IMR-90 (cell line): ENCODE data around the gene CXCL8. TPM values are rescaled to one million over a fixed set of nuclear protein-coding genes. Genes with fewer than 3 reads are reported as not detected.

ENCODE experiments used
- ATAC-seq: fragments of 200-7000 bp; cut with Tn5 transposase; 2 replicates; pipeline ENCODE4 v1.9.1; 2020; ENCODE audit warnings: low read depth, mild to moderate bottlenecking, moderate library complexity
- BruUV-seq: library from RNA; stranded (reverse); fragments of 400-500 nt; replicated peaks from 2 replicates; lab custom pipeline; 2021; lab: Mats Ljungman, UMichigan
- CTCF ChIA-PET: fragments of 300-600 bp; formaldehyde crosslinking; extraction: SDS; loops from one replicate; lab custom pipeline; 2021; ENCODE audit warnings: antibody characterized with exemption; lab: Yijun Ruan, JAX
- POLR2A ChIA-PET: fragments of 300-600 bp; sonication (Branson Sonifier 250); formaldehyde crosslinking; loops from one replicate; lab custom pipeline; 2022; ENCODE audit warnings: antibody characterized with exemption; ENCODE audit not compliant: unreplicated experiment; lab: Charles Lee
- DNase-seq: peaks from one replicate; pipeline ENCODE4 v3.0.0; 2013
- H2AFZ ChIP-seq: replicated peaks from 2 replicates; pipeline ENCODE3; 2013; ENCODE audit warnings: low read length, mild to moderate bottlenecking; ENCODE audit not compliant: poor library complexity
- H2AK5ac ChIP-seq: 2 replicates; pipeline ENCODE4 v1.6.1; 2013; ENCODE audit warnings: low read depth, low read length, inconsistent platforms
- H2AK9ac ChIP-seq: replicated peaks from 2 replicates; pipeline ENCODE3; 2013; ENCODE audit warnings: mild to moderate bottlenecking, low read depth, low read length, moderate library complexity; ENCODE audit not compliant: poor library complexity
- H2BK120ac ChIP-seq: 2 replicates; pipeline ENCODE4 v1.6.1; 2013; ENCODE audit warnings: low read depth, low read length, inconsistent platforms
- H2BK15ac ChIP-seq: 3 replicates; pipeline ENCODE4 v1.6.1; 2013; ENCODE audit warnings: low read depth, low read length, inconsistent platforms
- H2BK20ac ChIP-seq: 2 replicates; pipeline ENCODE4 v1.6.1; 2013; ENCODE audit warnings: low read depth, mild to moderate bottlenecking, inconsistent platforms, low read length, moderate library complexity
- H2BK5ac ChIP-seq: 2 replicates; pipeline ENCODE4 v1.6.1; 2013; ENCODE audit warnings: mild to moderate bottlenecking, low read depth, low read length, inconsistent platforms; ENCODE audit not compliant: poor library complexity, severe bottlenecking
- H3K14ac ChIP-seq: replicated peaks from 2 replicates; pipeline ENCODE4 v1.6.1; 2013; ENCODE audit warnings: low read depth, low read length, inconsistent platforms
- H3K18ac ChIP-seq: 2 replicates; pipeline ENCODE4 v1.6.1; 2013; ENCODE audit warnings: low read depth, low read length, control low read depth
- H3K23ac ChIP-seq: 2 replicates; pipeline ENCODE4 v1.6.1; 2013; ENCODE audit warnings: low read depth, low read length, inconsistent platforms
- H3K27ac ChIP-seq: 2 replicates; pipeline ENCODE4 v1.5.1; 2013; ENCODE audit warnings: mild to moderate bottlenecking, control low read depth, low read length; ENCODE audit not compliant: insufficient read depth
- H3K27me3 ChIP-seq: 2 replicates; pipeline ENCODE4 v1.6.1; 2013; ENCODE audit warnings: low read length; ENCODE audit not compliant: control insufficient read depth, insufficient read depth
- H3K36me3 ChIP-seq: 2 replicates; pipeline ENCODE4 v1.6.1; 2013; ENCODE audit warnings: low read length, mixed read lengths; ENCODE audit not compliant: control insufficient read depth, insufficient read depth
- H3K4ac ChIP-seq: 2 replicates; pipeline ENCODE4 v1.6.1; 2013; ENCODE audit warnings: low read depth, low read length, inconsistent platforms
- H3K4me1 ChIP-seq: 2 replicates; pipeline ENCODE4 v1.6.1; 2013; ENCODE audit warnings: low read length, mixed read lengths; ENCODE audit not compliant: control insufficient read depth, insufficient read depth
- H3K4me2 ChIP-seq: 2 replicates; pipeline ENCODE4 v1.6.1; 2013; ENCODE audit warnings: low read depth, mild to moderate bottlenecking, control low read depth, low read length, moderate library complexity
- H3K4me3 ChIP-seq: 2 replicates; pipeline ENCODE4 v1.5.1; 2013; ENCODE audit warnings: low read depth, mild to moderate bottlenecking, control low read depth, low read length, moderate library complexity; ENCODE audit not compliant: insufficient read depth
- H3K56ac ChIP-seq: 2 replicates; pipeline ENCODE4 v1.6.1; 2013; ENCODE audit warnings: low read length, inconsistent platforms; ENCODE audit not compliant: insufficient read depth; ENCODE audit errors: extremely low read depth
- H3K79me1 ChIP-seq, 2 experiments: 2 replicates each; pipeline ENCODE4 v1.6.1; 2013; ENCODE audit warnings: low read length in 2 of 2, inconsistent platforms in 1 of 2, low read depth in 1 of 2
- H3K9ac ChIP-seq: 2 replicates; pipeline ENCODE4 v1.6.1; 2013; ENCODE audit warnings: low read depth, low read length, control low read depth
- H3K9me1 ChIP-seq: 2 replicates; pipeline ENCODE4 v1.6.1; 2013; ENCODE audit warnings: low read length, inconsistent platforms; ENCODE audit not compliant: insufficient read depth
- H3K9me3 ChIP-seq: 2 replicates; pipeline ENCODE4 v1.6.1; 2013; ENCODE audit warnings: low read length; ENCODE audit not compliant: control insufficient read depth, insufficient read depth
- H4K20me1 ChIP-seq: 2 replicates; pipeline ENCODE4 v1.6.1; 2013; ENCODE audit warnings: low read length, inconsistent platforms; ENCODE audit not compliant: insufficient read depth
- H4K5ac ChIP-seq: 2 replicates; pipeline ENCODE4 v1.6.1; 2013; ENCODE audit warnings: mild to moderate bottlenecking, low read depth, low read length, control low read depth
- H4K8ac ChIP-seq, 2 experiments: 2 replicates each; pipeline ENCODE4 v1.6.1; 2013; ENCODE audit warnings: low read depth in 2 of 2, low read length in 2 of 2, control low read depth in 1 of 2, inconsistent platforms in 1 of 2
- H4K91ac ChIP-seq: 2 replicates; pipeline ENCODE4 v1.6.1; 2013; ENCODE audit warnings: low read depth, low read length, inconsistent platforms; ENCODE audit not compliant: insufficient read depth
- CHD1 ChIP-seq: IDR thresholded peaks from 2 replicates; pipeline ENCODE4 v1.6.1; 2012; ENCODE audit warnings: low read depth, low read length, improper control_type of control experiment
- FOS ChIP-seq: fragments of 150-350 bp; IDR thresholded peaks from 2 replicates; pipeline ENCODE4 v1.6.1; 2016; ENCODE audit warnings: low read depth, low read length
- MAFK ChIP-seq: IDR thresholded peaks from 2 replicates; pipeline ENCODE4 v1.6.1; 2012; ENCODE audit warnings: low read depth, low read length, improper control_type of control experiment
- MXI1 ChIP-seq: IDR thresholded peaks from 2 replicates; pipeline ENCODE4 v1.6.1; 2012; ENCODE audit warnings: low read depth, mild to moderate bottlenecking, low read length, moderate library complexity, borderline replicate concordance
- POLR2A ChIP-seq: IDR thresholded peaks from 2 replicates; pipeline ENCODE4 v1.6.1; 2012; ENCODE audit warnings: mild to moderate bottlenecking, low read depth, low read length
- RAD21 ChIP-seq: IDR thresholded peaks from 2 replicates; pipeline ENCODE4 v1.6.1; 2012; ENCODE audit warnings: low read length, improper control_type of control experiment
- RFX5 ChIP-seq: IDR thresholded peaks from 2 replicates; pipeline ENCODE4 v1.8.0; 2012; ENCODE audit warnings: low read depth, mild to moderate bottlenecking, low read length, moderate library complexity
- WGBS, 2 experiments: methylation state at CpG; one replicate each; pipeline versions ENCODE4 v1.1.5 to v1.1.7; 2013; ENCODE audit warnings: missing lambda C conversion rate in 2 of 2; ENCODE audit not compliant: insufficient read length in 1 of 2; ENCODE audit errors: extremely low coverage in 2 of 2; 5-methylcytosine and 5-hydroxymethylcytosine counted together
- dilution Hi-C: fragments of 300-500 bp; cut with HindIII; formaldehyde crosslinking; loops from one replicate; pipeline ENCODE4 v1.14.3; 2018; ENCODE audit warnings: low sequenced_read_pairs; ENCODE audit not compliant: unreplicated experiment
- in situ Hi-C: fragments of 300-500 bp; cut with MboI; formaldehyde crosslinking; loops from 3 replicates; pipeline ENCODE4 v1.14.3; 2019; ENCODE audit warnings: low sequenced_read_pairs, inconsistent platforms, mixed read lengths
- intact Hi-C: fragments of 100-400 bp; cut with micrococcal nuclease; formaldehyde crosslinking; loops from 2 replicates; pipeline ENCODE4 v1.10.0; 2022
- polyA plus RNA-seq, 3 experiments: library from polyadenylated mRNA; depleted of rRNA; stranded (reverse); fragments of >200 nt; gene quantifications; 2 replicates each; pipeline ENCODE4 v1.2.3, GENCODE V29; 2012; ENCODE audit warnings: low replicate concordance in 1 of 3
- total RNA-seq: library from RNA; depleted of rRNA; stranded (reverse); fragments of >200 nt; gene quantifications from 2 replicates; pipeline ENCODE4 v1.2.3, GENCODE V29; 2012
- TF ChIP-seq, protein P1 (sequence below): fragments of 150-350 bp; IDR thresholded peaks from 2 replicates; pipeline ENCODE4 v1.6.1; 2016; ENCODE audit warnings: low read depth, mild to moderate bottlenecking, low read length, moderate library complexity, borderline replicate concordance

The CXCL8 gene
- total and polyA plus RNA-seq, 2 of the 4 experiments (the other 2 are of a cell fraction): 2.2 to 2.7 TPM

DNA sequence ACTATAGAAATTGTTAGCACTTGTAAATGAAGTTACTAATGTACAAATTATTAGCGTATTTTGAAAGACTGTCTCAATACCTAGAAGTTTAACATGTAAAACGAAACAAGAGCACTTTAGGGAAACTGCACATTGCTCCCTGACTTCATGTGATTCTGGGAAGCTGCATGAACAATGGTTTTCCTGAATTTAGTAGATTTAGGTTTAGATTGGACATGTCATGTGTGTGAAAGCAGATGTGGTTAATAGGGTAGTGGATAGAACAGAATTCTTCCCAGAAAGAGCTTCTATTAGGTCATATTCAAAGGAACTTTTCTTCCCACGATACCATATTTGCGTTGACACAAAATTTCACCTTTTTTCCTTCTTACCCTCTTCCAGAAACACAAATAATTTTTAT is 14.9 kb upstream of the CXCL8 start:
- dilution Hi-C loops (no loop called here), intact Hi-C loops (loop anchor here (5.0 to 10.0 kb wide), 4 partner anchors 48 to 312 kb away; partner anchors contain the start of gene CXCL3), in situ Hi-C loops (loop anchor here (10.0 kb wide), 1 partner anchor 379 kb away; no protein-coding TSS in a partner anchor)
- Histone ChIP-seq H3K18ac (peak overlapping the region; percentile 89; the same call in 1 of the 2 replicates), H2BK15ac (peak overlapping the region; percentile 82), H3K79me1 (no peaks in the 10 kb centered on the region), H3K56ac (peak overlapping the region; percentile 22; the same call in 1 of the 2 replicates), H3K4ac (peak overlapping the region; percentile 73; the same call in 1 of the 2 replicates), H2AFZ (no peak overlapping the region), H3K9me3 (no peaks in the 10 kb centered on the region), H3K4me1 (peaks cover 6% of the 10 kb centered on the region), H2AK5ac (peak overlapping the region; percentile 86; the same call in 1 of the 2 replicates), H3K9me1 (peaks cover 4% of the 10 kb centered on the region; the same call in 1 of the 2 replicates), H3K4me3 (no peak overlapping the region), H2AK9ac (no peak overlapping the region), H4K5ac (peak overlapping the region; percentile 54; the same call in 1 of the 2 replicates), H2BK5ac (peak overlapping the region; percentile 82), H4K91ac (peak overlapping the region; percentile 85), H2BK120ac (peak overlapping the region; percentile 99), H3K36me3 (no peaks in the 10 kb centered on the region), H3K27me3 (no peaks in the 10 kb centered on the region), H3K14ac (peak overlapping the region; percentile 89; the same call in 1 of the 2 replicates), H4K8ac (peak overlapping the region; percentile 78 to 79), H3K4me2 (no peak overlapping the region), H3K23ac (peak overlapping the region; percentile 72; the same call in 1 of the 2 replicates), H4K20me1 (no peaks in the 10 kb centered on the region), H2BK20ac (peak overlapping the region; percentile 98), H3K27ac (no peak overlapping the region), H3K9ac (no peak overlapping the region)
- WGBS, 2 experiments: 100% methylated on average over 2 of the region's 4 CpGs; no CpG with 5 or more reads in 1 of the 2 experiments
- TF ChIP-seq CHD1 (no peak), MAFK (no peak), FOS (no peak), POLR2A (no peak), RAD21 (no peak), RFX5 (no peak), MXI1 (no peak)
- TF ChIP-seq, protein P1, sequence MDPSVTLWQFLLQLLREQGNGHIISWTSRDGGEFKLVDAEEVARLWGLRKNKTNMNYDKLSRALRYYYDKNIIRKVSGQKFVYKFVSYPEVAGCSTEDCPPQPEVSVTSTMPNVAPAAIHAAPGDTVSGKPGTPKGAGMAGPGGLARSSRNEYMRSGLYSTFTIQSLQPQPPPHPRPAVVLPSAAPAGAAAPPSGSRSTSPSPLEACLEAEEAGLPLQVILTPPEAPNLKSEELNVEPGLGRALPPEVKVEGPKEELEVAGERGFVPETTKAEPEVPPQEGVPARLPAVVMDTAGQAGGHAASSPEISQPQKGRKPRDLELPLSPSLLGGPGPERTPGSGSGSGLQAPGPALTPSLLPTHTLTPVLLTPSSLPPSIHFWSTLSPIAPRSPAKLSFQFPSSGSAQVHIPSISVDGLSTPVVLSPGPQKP: no peak
- ChIA-PET POLR2A (no interaction called here), CTCF (no interaction called here)
- no TSS peak for BruUV-seq
- DNase-seq (no peak), ATAC-seq (no peak)
